ENCODE data around the gene ADAMTS17.

The ADAMTS17 gene

GRCh38 chr15:100170291-100171210 is 171.2 kb downstream of the ADAMTS17 start:
- TF ChIP-seq CTCF (IDR thresholded peaks at IDR 0.05; ENCODE audit: low read depth, low read length): no peak
- no peak for DNase-seq
- Histone ChIP-seq H3K4me3 (ENCODE audit: low read depth, low read length) (no peak overlapping the region), H3K36me3 (no peaks in the 10 kb centered on the region), H3K9me3 (ENCODE audit: severe bottlenecking) (peaks cover 16% of the 10 kb centered on the region), H3K27me3 (ENCODE audit: insufficient read depth, low read depth, severe bottlenecking) (peaks cover 12% of the 10 kb centered on the region), H3K27ac (no peak overlapping the region)

- Histone ChIP-seq H3K4me3 (ENCODE audit: low read depth, low read length) (no peak overlapping the region), H3K27me3 (ENCODE audit: insufficient read depth, low read depth, severe bottlenecking) (peaks cover 12% of the 10 kb centered on the region), H3K9me3 (ENCODE audit: severe bottlenecking) (peaks cover 16% of the 10 kb centered on the region), H3K36me3 (no peaks in the 10 kb centered on the region), H3K27ac (no peak overlapping the region)
- DNase-seq: no peak
- TF ChIP-seq CTCF (IDR thresholded peaks at IDR 0.05; ENCODE audit: low read depth, low read length): no peak
Observed at GRCh38 chr15:100169615-100170290, 172.0 kb downstream of the ADAMTS17 start.

- Histone ChIP-seq H3K36me3 (no peaks in the 10 kb centered on the region), H3K9me3 (ENCODE audit: severe bottlenecking) (peaks cover 15% of the 10 kb centered on the region)
Observed at GRCh38 chr15:100168787-100169186, 173.0 kb downstream of the ADAMTS17 start.

GRCh38 chr15:100167884-100168375 is 173.8 kb downstream of the ADAMTS17 start:
- no peak overlapping the region for H3K27ac ChIP-seq
- H3K9me3 ChIP-seq (ENCODE audit: severe bottlenecking): peaks cover 6% of the 10 kb centered on the region
- no peaks in the 10 kb centered on the region for H3K36me3 ChIP-seq
- H3K27me3 ChIP-seq (ENCODE audit: insufficient read depth, low read depth, severe bottlenecking): peaks cover 6% of the 10 kb centered on the region
- no peak for TF ChIP-seq CTCF (IDR thresholded peaks at IDR 0.05; ENCODE audit: low read depth, low read length)
- H3K4me3 ChIP-seq (ENCODE audit: low read depth, low read length): no peak overlapping the region
- DNase-seq: no peak

More at GRCh38 chr15:100168787-100169186, 173.0 kb downstream of the ADAMTS17 start:
- Histone ChIP-seq H3K4me3 (ENCODE audit: low read depth, low read length) (no peak overlapping the region), H3K27ac (no peak overlapping the region), H3K27me3 (ENCODE audit: insufficient read depth, low read depth, severe bottlenecking) (peaks cover 8% of the 10 kb centered on the region)
- DNase-seq: no peak
- TF ChIP-seq CTCF (IDR thresholded peaks at IDR 0.05; ENCODE audit: low read depth, low read length): no peak

- no peak for TF ChIP-seq CTCF (IDR thresholded peaks at IDR 0.05; ENCODE audit: low read depth, low read length)
- H3K4me3 ChIP-seq (ENCODE audit: low read depth, low read length): no peak overlapping the region
- no peaks in the 10 kb centered on the region for H3K9me3 ChIP-seq (ENCODE audit: severe bottlenecking)
- DNase-seq: no peak
- no peaks in the 10 kb centered on the region for H3K36me3 ChIP-seq
- H3K27me3 ChIP-seq (ENCODE audit: insufficient read depth, low read depth, severe bottlenecking): peaks cover 6% of the 10 kb centered on the region
- no peak overlapping the region for H3K27ac ChIP-seq
Observed at GRCh38 chr15:100166313-100166712, 175.5 kb downstream of the ADAMTS17 start.
